ENCODE results near the gene MCF2L.

Gene MCF2L

DNA sequence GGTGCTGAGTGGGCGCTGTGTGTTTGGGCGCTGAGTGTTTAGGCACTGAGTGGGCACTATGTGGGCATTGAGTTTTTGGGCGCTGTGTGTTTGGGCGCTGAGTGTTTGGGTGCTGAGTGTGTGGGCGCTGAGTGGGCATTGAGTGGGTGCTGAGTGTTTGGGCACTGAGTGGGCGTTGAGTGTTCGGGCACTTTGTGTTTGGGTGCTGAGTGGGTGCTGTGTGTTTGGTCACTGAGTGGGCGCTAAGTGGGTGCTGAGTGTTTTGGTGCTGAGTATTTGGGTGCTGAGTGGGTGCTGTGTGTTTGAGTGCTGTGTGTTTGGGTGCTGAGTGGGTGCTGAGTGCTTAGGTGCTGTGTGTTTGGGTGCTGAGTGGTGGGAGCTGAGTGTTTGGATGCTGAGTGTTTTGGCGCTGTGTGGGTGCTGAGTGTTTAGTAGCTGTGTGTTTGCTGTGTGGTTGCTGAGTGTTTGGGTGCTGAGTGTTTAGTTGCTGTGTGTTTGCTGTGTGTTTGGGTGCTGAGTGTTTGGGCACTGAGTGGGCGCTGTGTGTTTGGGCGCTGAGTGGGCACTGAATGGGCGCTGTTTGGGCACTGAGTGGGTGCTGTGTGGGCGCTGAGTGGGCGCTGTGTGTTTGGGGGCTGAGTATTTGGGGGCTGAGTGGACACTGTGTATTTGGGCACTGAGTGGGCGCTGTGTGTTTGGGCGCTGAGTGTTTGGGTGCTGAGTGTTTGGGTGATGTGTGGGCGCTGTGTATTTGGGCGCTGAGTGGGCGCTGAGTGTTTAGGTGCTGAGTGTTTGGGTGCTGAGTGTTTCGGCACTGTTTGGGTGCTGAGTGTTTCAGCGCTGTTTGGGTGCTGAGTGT lies 89.3 kb downstream of the MCF2L start:
- in situ Hi-C loops (cut with MboI; ENCODE audit: low sequenced_read_pairs, unreplicated experiment), result no loop called here
- TF ChIP-seq, protein P1, sequence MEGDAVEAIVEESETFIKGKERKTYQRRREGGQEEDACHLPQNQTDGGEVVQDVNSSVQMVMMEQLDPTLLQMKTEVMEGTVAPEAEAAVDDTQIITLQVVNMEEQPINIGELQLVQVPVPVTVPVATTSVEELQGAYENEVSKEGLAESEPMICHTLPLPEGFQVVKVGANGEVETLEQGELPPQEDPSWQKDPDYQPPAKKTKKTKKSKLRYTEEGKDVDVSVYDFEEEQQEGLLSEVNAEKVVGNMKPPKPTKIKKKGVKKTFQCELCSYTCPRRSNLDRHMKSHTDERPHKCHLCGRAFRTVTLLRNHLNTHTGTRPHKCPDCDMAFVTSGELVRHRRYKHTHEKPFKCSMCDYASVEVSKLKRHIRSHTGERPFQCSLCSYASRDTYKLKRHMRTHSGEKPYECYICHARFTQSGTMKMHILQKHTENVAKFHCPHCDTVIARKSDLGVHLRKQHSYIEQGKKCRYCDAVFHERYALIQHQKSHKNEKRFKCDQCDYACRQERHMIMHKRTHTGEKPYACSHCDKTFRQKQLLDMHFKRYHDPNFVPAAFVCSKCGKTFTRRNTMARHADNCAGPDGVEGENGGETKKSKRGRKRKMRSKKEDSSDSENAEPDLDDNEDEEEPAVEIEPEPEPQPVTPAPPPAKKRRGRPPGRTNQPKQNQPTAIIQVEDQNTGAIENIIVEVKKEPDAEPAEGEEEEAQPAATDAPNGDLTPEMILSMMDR (IDR thresholded peaks at IDR 0.05; ENCODE audit: borderline replicate concordance, control extremely low read depth, extremely low read depth, insufficient read depth, missing control alignments), result no peak
- DNase-seq (ENCODE audit: low spot score), result no peak

DNA sequence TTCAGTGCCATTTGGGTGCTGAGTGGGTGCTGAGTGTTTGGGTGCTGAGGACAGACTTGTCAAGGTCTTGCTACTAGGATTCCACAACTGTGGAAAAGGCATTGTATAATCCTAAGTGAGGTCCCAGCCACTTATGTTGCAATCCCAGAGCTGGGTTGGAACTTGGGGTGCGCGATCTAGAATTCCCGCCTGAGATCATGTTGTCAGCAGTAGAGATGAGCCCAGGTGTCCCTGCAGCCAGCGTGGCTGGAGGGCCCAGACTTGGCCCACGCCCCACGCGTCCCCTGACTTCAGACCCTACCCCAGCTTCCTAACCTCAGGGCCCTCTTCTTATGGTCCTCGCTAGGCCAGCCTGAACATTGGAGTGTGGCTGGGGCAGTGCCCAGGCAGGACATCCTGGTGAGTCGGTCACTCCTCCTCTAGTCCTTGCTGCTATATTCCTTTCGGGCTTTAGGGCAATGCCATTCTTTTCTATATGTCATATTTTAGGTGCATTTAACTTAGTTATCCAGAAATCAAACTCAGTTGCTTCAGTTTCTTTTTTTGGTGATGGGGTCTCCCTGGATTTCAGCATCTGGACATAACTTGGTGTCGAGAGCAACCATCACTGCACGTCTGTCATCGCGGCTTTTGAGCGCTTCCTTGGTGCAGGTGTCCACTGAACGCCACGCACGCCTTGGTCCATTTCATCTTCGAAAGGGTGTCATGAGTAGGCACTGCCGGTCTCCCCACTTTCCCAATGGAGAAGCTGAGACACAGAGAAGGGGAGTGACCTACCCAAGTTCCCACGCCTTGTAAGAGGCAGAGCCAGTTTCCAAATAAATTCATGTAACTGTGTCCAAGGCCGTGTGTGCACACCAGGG lies 90.2 kb downstream of the MCF2L start:
- no peak for DNase-seq (ENCODE audit: low spot score)
- in situ Hi-C loops (cut with MboI; ENCODE audit: low sequenced_read_pairs, unreplicated experiment), result no loop called here
- TF ChIP-seq, protein P1 (IDR thresholded peaks at IDR 0.05; ENCODE audit: borderline replicate concordance, control extremely low read depth, extremely low read depth, insufficient read depth, missing control alignments), result no peak

DNA sequence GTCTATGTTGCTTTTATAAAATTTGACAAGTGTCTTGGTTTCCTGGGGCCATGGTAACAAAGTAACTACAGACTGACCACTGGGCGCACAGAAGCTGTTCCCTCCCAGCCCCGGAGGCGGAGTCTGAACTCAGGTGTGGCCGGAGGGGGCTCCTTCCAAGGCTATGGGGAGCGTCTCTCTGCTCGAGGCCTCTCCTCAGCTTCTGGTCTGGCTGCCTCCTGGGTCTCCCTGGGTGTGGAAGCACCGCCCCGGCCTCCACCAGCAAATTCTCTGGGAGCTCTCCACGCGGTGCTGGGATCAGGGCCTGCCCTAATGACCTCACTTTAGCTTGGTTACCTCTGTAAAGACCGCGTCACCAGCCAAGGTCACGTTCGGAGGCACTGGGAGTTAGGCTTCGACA lies 90.9 kb downstream of the MCF2L start:
- in situ Hi-C loops (cut with MboI; ENCODE audit: low sequenced_read_pairs, unreplicated experiment), result no loop called here
- TF ChIP-seq, protein P1 (IDR thresholded peaks at IDR 0.05; ENCODE audit: borderline replicate concordance, control extremely low read depth, extremely low read depth, insufficient read depth, missing control alignments), result no peak

DNA sequence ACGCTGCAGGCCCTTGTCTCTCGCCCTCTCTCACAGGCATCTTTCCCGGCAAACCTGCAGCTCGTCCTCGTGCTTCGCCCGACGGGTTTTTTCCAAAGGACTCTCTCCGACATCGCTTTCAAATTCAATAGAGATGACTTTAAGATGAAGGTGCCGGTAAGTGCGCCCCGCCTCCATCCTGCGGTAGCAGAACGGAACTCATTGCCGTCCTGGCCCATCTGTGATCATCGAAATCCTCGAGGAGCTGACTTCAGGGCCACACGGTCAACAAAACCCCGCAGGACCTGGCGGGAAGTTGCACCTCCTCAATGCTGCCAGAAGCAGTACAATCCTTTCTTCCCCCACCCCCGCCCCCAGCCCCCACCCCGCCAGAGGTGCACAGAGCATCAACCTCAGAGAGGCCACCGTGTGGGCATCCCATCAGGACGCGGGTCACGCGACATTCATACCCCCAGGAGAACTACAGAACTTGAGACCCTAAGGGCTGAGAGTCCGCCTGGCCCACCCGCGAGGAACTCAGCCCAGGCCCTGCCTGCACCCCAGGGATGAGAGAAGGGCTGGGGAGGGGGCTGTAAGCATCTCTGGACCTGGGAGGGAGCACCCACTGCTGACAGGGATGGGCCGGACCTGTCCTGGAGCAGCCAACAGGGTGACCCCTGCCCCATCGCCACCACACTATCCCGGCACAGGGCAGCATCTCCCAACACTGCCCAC lies 91.7 kb downstream of the MCF2L start:
- TF ChIP-seq, protein P1 (IDR thresholded peaks at IDR 0.05; ENCODE audit: borderline replicate concordance, control extremely low read depth, extremely low read depth, insufficient read depth, missing control alignments), result no peak
- in situ Hi-C loops (cut with MboI; ENCODE audit: low sequenced_read_pairs, unreplicated experiment), result no loop called here
- DNase-seq (ENCODE audit: low spot score), result no peak

More for the DNA sequence above, 90.9 kb downstream of the MCF2L start:
- DNase-seq (ENCODE audit: low spot score), result no peak

DNA sequence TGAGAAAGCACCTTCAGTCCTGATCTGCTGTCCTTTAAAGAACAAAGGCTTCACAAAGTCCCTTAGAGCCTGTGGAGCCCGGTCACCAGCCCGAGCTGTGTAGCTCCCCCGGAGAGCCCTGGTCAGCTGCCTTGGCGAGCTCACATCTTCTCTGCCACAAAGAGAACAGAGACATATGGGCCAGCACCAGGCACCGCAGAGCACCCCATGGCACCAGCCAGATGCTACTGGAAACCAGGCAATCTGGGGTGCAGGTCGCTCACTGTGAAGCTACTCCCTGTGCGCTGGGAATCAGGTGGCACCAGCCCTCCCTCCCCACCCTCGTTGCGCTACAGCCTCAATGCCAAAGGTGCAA lies 92.2 kb downstream of the MCF2L start:
- TF ChIP-seq, protein P1 (IDR thresholded peaks at IDR 0.05; ENCODE audit: borderline replicate concordance, control extremely low read depth, extremely low read depth, insufficient read depth, missing control alignments), result no peak
- in situ Hi-C loops (cut with MboI; ENCODE audit: low sequenced_read_pairs, unreplicated experiment), result no loop called here
- DNase-seq (ENCODE audit: low spot score), result no peak

DNA sequence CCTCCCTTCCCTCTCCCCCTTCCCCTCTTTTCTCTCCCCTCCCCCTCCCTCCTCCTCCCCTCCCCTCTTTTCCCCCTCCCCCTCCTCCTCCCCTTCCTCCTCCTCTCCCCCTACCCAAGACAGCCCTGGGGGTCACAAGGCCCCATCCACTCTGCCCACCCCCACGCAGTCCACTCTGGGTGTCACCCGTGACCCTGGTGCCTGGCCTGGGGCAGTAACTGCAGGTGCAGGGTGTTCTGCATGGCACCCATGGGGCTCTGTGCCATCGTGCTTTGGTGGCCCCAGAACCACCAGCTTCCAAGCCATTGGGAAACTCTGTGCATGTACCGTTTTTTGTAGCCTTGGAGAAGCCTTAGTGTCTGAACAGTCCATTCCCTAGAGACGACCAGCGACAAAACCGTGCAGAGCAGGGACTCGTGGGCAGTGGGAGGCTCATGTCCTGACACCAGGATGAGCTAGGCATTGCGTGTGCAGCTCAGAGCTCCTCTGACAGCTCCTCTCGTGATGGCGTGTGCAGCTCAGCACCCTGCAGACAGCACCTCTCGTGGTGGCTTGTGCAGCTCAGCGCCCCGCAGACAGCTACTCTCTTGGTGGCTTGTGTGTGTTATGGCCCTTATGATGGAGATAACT lies 92.9 kb downstream of the MCF2L start:
- in situ Hi-C loops (cut with MboI; ENCODE audit: low sequenced_read_pairs, unreplicated experiment), result no loop called here
- TF ChIP-seq, protein P1 (IDR thresholded peaks at IDR 0.05; ENCODE audit: borderline replicate concordance, control extremely low read depth, extremely low read depth, insufficient read depth, missing control alignments), result no peak
- no peak for DNase-seq (ENCODE audit: low spot score)
